T47D (cell line): ENCODE results near the gene LITAFD.

Source experiments
- DNase-seq, 2 experiments: peaks; one replicate each; pipeline versions ENCODE4 v3.0.0 to v3.0.0-alpha.2; 2011 to 2012; ENCODE audit warnings: low read depth in 1 of 2, low spot score in 1 of 2
- JUND ChIP-seq: IDR thresholded peaks from 2 replicates; pipeline ENCODE4 v1.6.1; 2012; ENCODE audit warnings: low read depth
- in situ Hi-C: cut with HindIII; loops from 2 replicates; pipeline ENCODE4 v1.10.0; 2016; ENCODE audit warnings: low sequenced_read_pairs, low pct_unique_long_range_greater_than_20kb

The LITAFD gene

GRCh38 chr16:8894736-8895334 is 12.7 kb downstream of the LITAFD start:
- in situ Hi-C loops: no loop called here
- no peak for TF ChIP-seq JUND
- no peak for DNase-seq

GRCh38 chr16:8898660-8899318 is 16.6 kb downstream of the LITAFD start:
- no peak for TF ChIP-seq JUND
- DNase-seq: no peak
- in situ Hi-C loops: no loop called here

GRCh38 chr16:8899709-8900317 is 17.7 kb downstream of the LITAFD start:
- DNase-seq: no peak
- TF ChIP-seq JUND: no peak
- in situ Hi-C loops: no loop called here

- in situ Hi-C loops: no loop called here
- DNase-seq: no peak
- no peak for TF ChIP-seq JUND
Measured at GRCh38 chr16:8900343-8900742, 18.2 kb downstream of the LITAFD start.

GRCh38 chr16:8901320-8901861 is 19.2 kb downstream of the LITAFD start:
- no peak for DNase-seq
- no peak for TF ChIP-seq JUND
- in situ Hi-C loops: no loop called here

GRCh38 chr16:8903004-8903403 is 20.9 kb downstream of the LITAFD start:
- DNase-seq: no peak
- TF ChIP-seq JUND: no peak
- in situ Hi-C loops: no loop called here

- TF ChIP-seq JUND: no peak
- no peak for DNase-seq
- in situ Hi-C loops: no loop called here
Measured at GRCh38 chr16:8904018-8904430, 21.9 kb downstream of the LITAFD start.

- TF ChIP-seq JUND: no peak
- in situ Hi-C loops: no loop called here
- DNase-seq: peak; percentile 31 to 67
Measured at GRCh38 chr16:8905168-8905762, 23.1 kb downstream of the LITAFD start.

- no peak for TF ChIP-seq JUND
Measured at GRCh38 chr16:8905795-8906591, 23.8 kb downstream of the LITAFD start.

GRCh38 chr16:8907096-8907495 is 24.9 kb downstream of the LITAFD start:
- TF ChIP-seq JUND: no peak
- in situ Hi-C loops: no loop called here

More at GRCh38 chr16:8905795-8906591, 23.8 kb downstream of the LITAFD start:
- in situ Hi-C loops: no loop called here
- no peak for DNase-seq

GRCh38 chr16:8908810-8909468 is 26.8 kb downstream of the LITAFD start:
- no peak for TF ChIP-seq JUND
- in situ Hi-C loops: no loop called here
- DNase-seq: no peak

More at GRCh38 chr16:8907096-8907495, 24.9 kb downstream of the LITAFD start:
- no peak for DNase-seq

- DNase-seq: no peak
- no peak for TF ChIP-seq JUND
- in situ Hi-C loops: no loop called here
Measured at GRCh38 chr16:8910811-8911210, 28.7 kb downstream of the LITAFD start.
